K562 (cell line): ENCODE measurements around the gene GPR176. TPM values are rescaled to one million over a fixed set of nuclear protein-coding genes. Genes with fewer than 3 reads are reported as not detected.

Experiments
- JUNB ChIP-seq: fragments of 450-650 bp; formaldehyde crosslinking; conservative IDR thresholded peaks from 2 replicates; pipeline ENCODE4 v1.4.0; 2020; ENCODE audit warnings: mild to moderate bottlenecking
- KDM2B ChIP-seq: fragments of 250-450 bp; sonication (Bioruptor Pico); IDR thresholded peaks from 2 replicates; pipeline ENCODE4 v1.8.0; 2021; ENCODE audit warnings: mild to moderate bottlenecking, moderate library complexity
- MECOM ChIP-seq: fragments of 250-450 bp; sonication (Bioruptor Pico); IDR thresholded peaks from 2 replicates; pipeline ENCODE4 v1.8.0; 2022; ENCODE audit warnings: inconsistent platforms
- MITF ChIP-seq: IDR thresholded peaks from 2 replicates; pipeline ENCODE4 v1.6.1; 2014; ENCODE audit warnings: antibody characterized with exemption
- MXI1 ChIP-seq: IDR thresholded peaks from 2 replicates; pipeline ENCODE4 v1.6.1; 2011; ENCODE audit warnings: low read depth, mild to moderate bottlenecking, improper control_type of control experiment, low read length
- NCOA4 ChIP-seq: fragments of 450-650 bp; IDR thresholded peaks from 2 replicates; pipeline ENCODE4 v1.6.1; 2018; ENCODE audit warnings: mild to moderate bottlenecking; ENCODE audit not compliant: partially characterized antibody
- PREB ChIP-seq: sonication (generic); formaldehyde crosslinking; IDR thresholded peaks from 2 replicates; pipeline ENCODE4 v1.8.1; 2023; ENCODE audit warnings: mild to moderate bottlenecking, missing genetic modification reagents
- RFX1 ChIP-seq: fragments of 450-650 bp; IDR thresholded peaks from 2 replicates; pipeline ENCODE4 v1.6.1; 2016; ENCODE audit warnings: mild to moderate bottlenecking, moderate library complexity
- SLC30A9 ChIP-seq: fragments of 250-450 bp; sonication (Bioruptor Pico); IDR thresholded peaks from 2 replicates; pipeline ENCODE4 v1.8.0; 2022; ENCODE audit warnings: mild to moderate bottlenecking, moderate library complexity
- SMAD1 ChIP-seq: fragments of 150-350 bp; IDR thresholded peaks from 2 replicates; pipeline ENCODE4 v1.6.1; 2014; ENCODE audit warnings: low read length, low read depth; ENCODE audit not compliant: partially characterized antibody
- TAL1 ChIP-seq: fragments of 450-650 bp; IDR thresholded peaks from 2 replicates; pipeline ENCODE4 v1.6.1; 2016; ENCODE audit warnings: mild to moderate bottlenecking
- TCF15 ChIP-seq: fragments of 250-450 bp; sonication (Bioruptor Pico); IDR thresholded peaks from 2 replicates; pipeline ENCODE4 v1.8.0; 2022; ENCODE audit warnings: moderate library complexity, mild to moderate bottlenecking, inconsistent platforms
- ZBTB12 ChIP-seq: fragments of 250-450 bp; sonication (Bioruptor Pico); IDR thresholded peaks from 2 replicates; pipeline ENCODE4 v1.4.0; 2020
- ZKSCAN8 ChIP-seq: fragments of 200-800 bp; sonication (Bioruptor generic); IDR thresholded peaks from 2 replicates; pipeline ENCODE4 v1.6.1; 2016; ENCODE audit warnings: missing genetic modification characterization, missing compliant biosample characterization
- ZNF140 ChIP-seq: fragments of 250-450 bp; sonication (Bioruptor Pico); IDR thresholded peaks from 2 replicates; pipeline ENCODE4 v1.8.0; 2021; ENCODE audit warnings: moderate library complexity, mild to moderate bottlenecking, inconsistent platforms
- ZNF407 ChIP-seq: fragments of 450-650 bp; IDR thresholded peaks from 2 replicates; pipeline ENCODE4 v1.6.1; 2016; ENCODE audit warnings: low read depth
- polyA plus RNA-seq, 8 experiments: library from polyadenylated mRNA; depleted of rRNA in 4 of 8; stranded (reverse) in 5 of 8; unstranded in 3 of 8; fragments of >200 nt; fragmentation: Nextera tagmentation in 2 of 8; fragmentation: Illumina TruSeq in 1 of 8; extraction: Ambion mirVana in 2 of 8; extraction: Trizol in 1 of 8; gene quantifications; 2 replicates each; pipeline versions ENCODE4 v1.2.1 to v1.2.3, GENCODE V29; 2011 to 2014; ENCODE audit warnings: inconsistent platforms in 1 of 8, missing spikeins in 1 of 8
- total RNA-seq, 7 experiments: library from RNA; depleted of rRNA in 6 of 7; stranded (reverse); fragments of >200 nt in 6 of 7; fragmentation: Illumina TruSeq in 2 of 7; extraction: Trizol in 2 of 7; gene quantifications; 2 replicates each; pipeline versions ENCODE4 v1.2.1 to v1.2.3, GENCODE V29; 2011 to 2021; ENCODE audit warnings: low replicate concordance in 1 of 7

Gene GPR176
- total and polyA plus RNA-seq, 9 of the 15 experiments (the other 6 are each of a cell fraction or from before 2014, with no cell fraction given): 0.03 to 1.2 (median 0.76) TPM

GRCh38 chr15:39920510-39921273 is 626 bp upstream of the GPR176 start (continued):
- TF ChIP-seq ZNF407 (no peak), TAL1 (no peak), ZBTB12 (no peak), PREB (CRISPR knock-in tag) (no peak), MXI1 (no peak), MECOM (CRISPR knock-in tag) (no peak), NCOA4 (no peak), TCF15 (CRISPR knock-in tag) (no peak), ZNF140 (CRISPR knock-in tag) (no peak), RFX1 (no peak), JUNB (CRISPR knock-in tag) (no peak), KDM2B (CRISPR knock-in tag) (no peak), SLC30A9 (CRISPR knock-in tag) (no peak), MITF (peak; percentile 45; the same call in 1 of the 2 replicates), SMAD1 (no peak), ZKSCAN8 (0 out of 2 replicates have a peak, but pooled peaks have one; percentile 40)
